KMS-11 (cell line): Measurements from ENCODE around the gene THPO.
A peak's percentile ranks its signal among the peaks of the same experiment; 100 is the strongest.

Source experiments
- H2AFZ ChIP-seq: fragments of 200-600 bp; sonication (generic); 2 replicates; pipeline ENCODE4 v1.6.1; 2016; ENCODE audit warnings: antibody characterized with exemption, mixed run types, low read depth
- H3K27ac ChIP-seq: fragments of 200-600 bp; sonication (generic); 2 replicates; pipeline ENCODE4 v1.6.1; 2016; ENCODE audit warnings: mild to moderate bottlenecking, mixed run types
- H3K27me3 ChIP-seq: fragments of 200-600 bp; sonication (generic); 2 replicates; pipeline ENCODE4 v1.6.1; 2017; ENCODE audit warnings: mild to moderate bottlenecking, low read depth, mixed run types, moderate library complexity; ENCODE audit not compliant: insufficient read depth
- H3K36me3 ChIP-seq: fragments of 200-600 bp; sonication (generic); 2 replicates; pipeline ENCODE4 v1.6.1; 2017; ENCODE audit warnings: mild to moderate bottlenecking, mixed run types; ENCODE audit not compliant: insufficient read depth
- H3K4me1 ChIP-seq: fragments of 200-600 bp; sonication (generic); 2 replicates; pipeline ENCODE4 v1.6.1; 2016; ENCODE audit warnings: mild to moderate bottlenecking, low read depth, mixed run types; ENCODE audit not compliant: poor library complexity, severe bottlenecking
- H3K4me2 ChIP-seq: fragments of 200-600 bp; sonication (generic); 2 replicates; pipeline ENCODE4 v1.7.0; 2016; ENCODE audit warnings: mild to moderate bottlenecking, mixed run types
- H3K4me3 ChIP-seq: fragments of 200-600 bp; sonication (generic); IDR thresholded peaks from 2 replicates; pipeline ENCODE4 v1.6.1; 2017; ENCODE audit warnings: low read depth, low read length, mixed read lengths; ENCODE audit not compliant: insufficient read depth
- H3K79me2 ChIP-seq: fragments of 200-600 bp; sonication (generic); 2 replicates; pipeline ENCODE4 v1.6.1; 2016; ENCODE audit warnings: low read depth, mixed run types; ENCODE audit not compliant: insufficient read depth
- H3K9ac ChIP-seq: fragments of 200-600 bp; sonication (generic); 2 replicates; pipeline ENCODE4 v1.6.1; 2016; ENCODE audit warnings: mild to moderate bottlenecking, mixed run types
- H4K20me1 ChIP-seq: fragments of 200-600 bp; sonication (generic); 2 replicates; pipeline ENCODE4 v1.6.1; 2016; ENCODE audit warnings: mild to moderate bottlenecking, mixed run types; ENCODE audit not compliant: insufficient read depth
- TF ChIP-seq, protein P1 (sequence below): fragments of 200-600 bp; sonication (generic); conservative IDR thresholded peaks from 2 replicates; pipeline ENCODE4 v1.6.1; 2017; ENCODE audit warnings: low read depth, mild to moderate bottlenecking, antibody characterized with exemption, low read length, moderate library complexity, mixed read lengths

Gene THPO

DNA sequence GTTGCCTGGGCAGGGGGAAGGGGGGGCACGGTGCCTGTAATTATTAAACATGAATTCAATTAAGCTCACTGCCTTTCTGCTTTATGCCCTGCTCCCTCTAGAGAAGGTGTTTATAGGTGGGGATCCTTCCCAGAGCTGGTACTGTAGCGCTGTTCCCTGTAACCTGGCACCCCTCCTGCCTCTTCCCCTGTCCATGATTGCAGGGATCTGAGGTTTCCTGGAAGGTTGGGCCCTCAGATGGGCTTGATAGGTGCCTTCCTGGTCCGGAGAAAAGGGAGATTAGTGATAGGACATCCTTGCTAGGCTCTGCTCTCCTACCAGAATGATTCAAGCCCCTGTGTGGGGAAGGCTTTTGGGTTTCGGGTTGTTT is 42.7 kb downstream of the THPO start:
- H4K20me1 ChIP-seq = no peaks in the 10 kb centered on the region
- H3K4me3 ChIP-seq = no peak overlapping the region
- TF ChIP-seq, protein P1, sequence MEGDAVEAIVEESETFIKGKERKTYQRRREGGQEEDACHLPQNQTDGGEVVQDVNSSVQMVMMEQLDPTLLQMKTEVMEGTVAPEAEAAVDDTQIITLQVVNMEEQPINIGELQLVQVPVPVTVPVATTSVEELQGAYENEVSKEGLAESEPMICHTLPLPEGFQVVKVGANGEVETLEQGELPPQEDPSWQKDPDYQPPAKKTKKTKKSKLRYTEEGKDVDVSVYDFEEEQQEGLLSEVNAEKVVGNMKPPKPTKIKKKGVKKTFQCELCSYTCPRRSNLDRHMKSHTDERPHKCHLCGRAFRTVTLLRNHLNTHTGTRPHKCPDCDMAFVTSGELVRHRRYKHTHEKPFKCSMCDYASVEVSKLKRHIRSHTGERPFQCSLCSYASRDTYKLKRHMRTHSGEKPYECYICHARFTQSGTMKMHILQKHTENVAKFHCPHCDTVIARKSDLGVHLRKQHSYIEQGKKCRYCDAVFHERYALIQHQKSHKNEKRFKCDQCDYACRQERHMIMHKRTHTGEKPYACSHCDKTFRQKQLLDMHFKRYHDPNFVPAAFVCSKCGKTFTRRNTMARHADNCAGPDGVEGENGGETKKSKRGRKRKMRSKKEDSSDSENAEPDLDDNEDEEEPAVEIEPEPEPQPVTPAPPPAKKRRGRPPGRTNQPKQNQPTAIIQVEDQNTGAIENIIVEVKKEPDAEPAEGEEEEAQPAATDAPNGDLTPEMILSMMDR = no peak
- H2AFZ ChIP-seq = no peak overlapping the region
- peaks cover 3% of the 10 kb centered on the region for H3K4me1 ChIP-seq
- H3K4me2 ChIP-seq = peak overlapping the region; percentile 39; the same call in 1 of the 2 replicates
- H3K36me3 ChIP-seq = peaks cover 13% of the 10 kb centered on the region; the same call in 1 of the 2 replicates
- H3K27me3 ChIP-seq = no peaks in the 10 kb centered on the region
- peak overlapping the region; percentile 54 for H3K27ac ChIP-seq
- H3K79me2 ChIP-seq = peaks cover 4% of the 10 kb centered on the region; the same call in 1 of the 2 replicates
- H3K9ac ChIP-seq = peak overlapping the region; percentile 34; the same call in 1 of the 2 replicates

DNA sequence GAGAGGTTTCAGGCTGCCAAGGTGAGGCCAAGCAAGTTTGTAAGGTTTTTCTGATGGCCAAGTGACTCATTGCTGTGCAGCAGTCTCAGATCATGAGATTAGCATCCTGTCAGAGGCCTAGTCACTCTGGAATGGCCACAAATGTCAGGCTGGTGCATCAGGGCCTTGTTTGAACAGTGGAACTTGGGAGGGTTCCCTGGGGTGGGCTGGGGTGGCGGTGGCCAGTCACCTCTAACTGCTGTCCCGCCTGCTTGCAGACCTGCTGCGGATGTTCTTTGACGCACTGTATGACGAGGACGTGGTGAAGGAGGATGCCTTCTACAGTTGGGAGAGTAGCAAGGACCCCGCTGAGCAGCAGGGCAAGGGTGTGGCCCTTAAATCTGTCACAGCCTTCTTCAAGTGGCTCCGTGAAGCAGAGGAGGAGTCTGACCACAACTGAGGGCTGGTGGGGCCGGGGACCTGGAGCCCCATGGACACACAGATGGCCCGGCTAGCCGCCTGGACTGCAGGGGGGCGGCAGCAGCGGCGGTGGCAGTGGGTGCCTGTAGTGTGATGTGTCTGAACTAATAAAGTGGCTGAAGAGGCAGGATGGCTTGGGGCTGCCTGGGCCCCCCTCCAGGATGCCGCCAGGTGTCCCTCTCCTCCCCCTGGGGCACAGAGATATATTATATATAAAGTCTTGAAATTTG is 43.4 kb downstream of the THPO start:
- H3K27me3 ChIP-seq = no peaks in the 10 kb centered on the region
- TF ChIP-seq, protein P1 = no peak
- peaks cover 3% of the 10 kb centered on the region for H3K4me1 ChIP-seq
- H3K27ac ChIP-seq = peak overlapping the region; percentile 54; the same call in 1 of the 2 replicates
- H3K36me3 ChIP-seq = peaks cover 15% of the 10 kb centered on the region; the same call in 1 of the 2 replicates
- peaks cover 3% of the 10 kb centered on the region; the same call in 1 of the 2 replicates for H4K20me1 ChIP-seq
- H3K9ac ChIP-seq = no peak overlapping the region
- no peak overlapping the region for H2AFZ ChIP-seq
- H3K79me2 ChIP-seq = peaks cover 11% of the 10 kb centered on the region; the same call in 1 of the 2 replicates
- no peak overlapping the region for H3K4me3 ChIP-seq
- H3K4me2 ChIP-seq = no peak overlapping the region

DNA sequence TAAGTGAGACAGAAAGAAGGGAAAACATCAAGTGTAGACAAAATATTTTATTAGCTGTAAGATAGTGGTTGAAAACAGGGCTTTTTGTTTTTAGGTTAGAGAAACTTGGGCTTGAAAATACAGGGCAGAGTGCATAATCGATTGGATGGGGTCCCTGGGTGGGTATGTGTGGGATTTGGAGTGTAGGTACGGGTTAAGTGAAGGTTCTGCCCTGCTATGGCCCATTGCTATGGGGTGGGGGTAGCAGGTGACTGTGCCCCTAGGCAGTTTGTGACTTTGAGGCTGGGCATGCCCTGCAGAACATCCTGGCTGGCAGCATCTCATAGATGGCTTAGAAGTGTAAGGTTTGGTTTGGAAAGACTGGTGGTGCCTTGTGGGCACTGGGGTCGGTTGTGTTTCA is 44.3 kb downstream of the THPO start:
- TF ChIP-seq, protein P1 = no peak
- Histone ChIP-seq H3K36me3 (peaks cover 24% of the 10 kb centered on the region; the same call in 1 of the 2 replicates), H3K27me3 (no peaks in the 10 kb centered on the region), H3K27ac (peak overlapping the region; percentile 17; the same call in 1 of the 2 replicates), H2AFZ (no peak overlapping the region), H4K20me1 (peaks cover 3% of the 10 kb centered on the region; the same call in 1 of the 2 replicates), H3K9ac (no peak overlapping the region), H3K4me3 (no peak overlapping the region), H3K79me2 (peaks cover 12% of the 10 kb centered on the region; the same call in 1 of the 2 replicates), H3K4me2 (no peak overlapping the region), H3K4me1 (peaks cover 3% of the 10 kb centered on the region)

DNA sequence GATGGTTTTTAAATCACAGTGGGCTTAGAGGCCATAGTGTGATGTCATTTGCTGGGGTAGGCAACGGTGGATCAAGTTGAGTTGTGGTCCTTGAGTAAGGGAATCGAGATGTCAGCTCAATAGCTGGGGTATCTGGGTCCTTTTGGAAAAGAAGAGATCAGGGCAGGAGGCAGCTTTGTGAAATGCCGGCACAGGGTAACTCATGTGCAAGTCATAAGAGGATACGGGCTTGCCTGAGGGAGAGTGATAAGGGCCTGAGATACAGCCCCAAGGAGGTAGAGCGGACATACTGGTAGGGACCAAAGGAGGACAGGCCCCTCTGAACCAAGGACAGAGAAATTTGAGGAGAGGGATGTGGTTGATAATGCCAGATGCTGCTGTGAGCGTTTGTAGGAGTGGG is 44.8 kb downstream of the THPO start:
- no peak overlapping the region for H3K9ac ChIP-seq
- H3K4me2 ChIP-seq = no peak overlapping the region
- H3K4me1 ChIP-seq = peaks cover 3% of the 10 kb centered on the region
- H3K36me3 ChIP-seq = peaks cover 29% of the 10 kb centered on the region; the same call in 1 of the 2 replicates
- peaks cover 12% of the 10 kb centered on the region; the same call in 1 of the 2 replicates for H3K79me2 ChIP-seq
- no peak overlapping the region for H2AFZ ChIP-seq
- peaks cover 3% of the 10 kb centered on the region; the same call in 1 of the 2 replicates for H4K20me1 ChIP-seq
- TF ChIP-seq, protein P1 = no peak
- H3K4me3 ChIP-seq = no peak overlapping the region
- H3K27ac ChIP-seq = peak overlapping the region; percentile 17; the same call in 1 of the 2 replicates
- no peaks in the 10 kb centered on the region for H3K27me3 ChIP-seq
